ENCODE results near the gene ANKRD26. TPM values are rescaled to one million over a fixed set of nuclear protein-coding genes. Genes with fewer than 3 reads are reported as not detected.

Gene ANKRD26
- 14.0 TPM for total RNA-seq
- long read RNA-seq, full-length matches to known transcripts: 4 of 22 reads
- long read RNA-seq, partial matches to known transcripts: 7 of 22 reads
- long read RNA-seq, other reads (novel, unspliced or antisense): 11 of 22 reads

GRCh38 chr10:27099916-27100812, at the start of gene ANKRD26:
Gene ANKRD26, minus strand, starts transcription at chr10:27100494. Its CDS starts 168 bp downstream, at chr10:27100326.
- peak within 1 kb of the TSS; percentile 96 for H3K27ac ChIP-seq (replicated peaks)
- no peaks in the 10 kb centered on the region for H3K27me3 ChIP-seq (ENCODE audit: low read depth)
- peaks cover 32% of the 10 kb centered on the region for H3K4me1 ChIP-seq
- TF ChIP-seq CTCF (IDR thresholded peaks at IDR 0.05; ENCODE audit: borderline replicate concordance): no peak
- H3K4me3 ChIP-seq: peak within 1 kb of the TSS; percentile 87
- intact Hi-C loops (cut with micrococcal nuclease): no loop called here
- peak; percentile 98 for DNase-seq
- H3K9me3 ChIP-seq (replicated peaks): no peaks in the 10 kb centered on the region
- no peaks in the 10 kb centered on the region for H3K36me3 ChIP-seq

- no peak for TF ChIP-seq CTCF (IDR thresholded peaks at IDR 0.05; ENCODE audit: borderline replicate concordance)
- intact Hi-C loops (cut with micrococcal nuclease): no loop called here
- DNase-seq: no peak
Measured at GRCh38 chr10:27147701-27148100, 47.4 kb upstream of the ANKRD26 start.

GRCh38 chr10:27145937-27146336, 45.6 kb upstream of the ANKRD26 start:
- intact Hi-C loops (cut with micrococcal nuclease): no loop called here
- no peaks in the 10 kb centered on the region for H3K9me3 ChIP-seq (replicated peaks)
- H3K4me3 ChIP-seq: no peak overlapping the region
- H3K27ac ChIP-seq (replicated peaks): no peak overlapping the region
- H3K36me3 ChIP-seq: peaks cover 74% of the 10 kb centered on the region
- H3K27me3 ChIP-seq (ENCODE audit: low read depth): no peaks in the 10 kb centered on the region
- peaks cover 23% of the 10 kb centered on the region for H3K4me1 ChIP-seq
- no peak for DNase-seq
- no peak for TF ChIP-seq CTCF (IDR thresholded peaks at IDR 0.05; ENCODE audit: borderline replicate concordance)

More at GRCh38 chr10:27147701-27148100, 47.4 kb upstream of the ANKRD26 start:
- no peak overlapping the region for H3K27ac ChIP-seq (replicated peaks)
- peaks cover 38% of the 10 kb centered on the region for H3K4me1 ChIP-seq
- no peak overlapping the region for H3K4me3 ChIP-seq
- H3K36me3 ChIP-seq: peaks cover 59% of the 10 kb centered on the region
- H3K27me3 ChIP-seq (ENCODE audit: low read depth): no peaks in the 10 kb centered on the region
- H3K9me3 ChIP-seq (replicated peaks): no peaks in the 10 kb centered on the region

GRCh38 chr10:27143686-27144085, 43.4 kb upstream of the ANKRD26 start:
- Histone ChIP-seq H3K27ac (replicated peaks) (no peak overlapping the region), H3K4me1 (peaks cover 11% of the 10 kb centered on the region), H3K9me3 (replicated peaks) (no peaks in the 10 kb centered on the region), H3K36me3 (peaks cover 90% of the 10 kb centered on the region), H3K4me3 (no peak overlapping the region), H3K27me3 (ENCODE audit: low read depth) (no peaks in the 10 kb centered on the region)
- intact Hi-C loops (cut with micrococcal nuclease): no loop called here
- TF ChIP-seq CTCF (IDR thresholded peaks at IDR 0.05; ENCODE audit: borderline replicate concordance): no peak
- no peak for DNase-seq

- no peaks in the 10 kb centered on the region for H3K9me3 ChIP-seq (replicated peaks)
- no peak for TF ChIP-seq CTCF (IDR thresholded peaks at IDR 0.05; ENCODE audit: borderline replicate concordance)
- intact Hi-C loops (cut with micrococcal nuclease): no loop called here
- H3K36me3 ChIP-seq: peaks cover 80% of the 10 kb centered on the region
- H3K27me3 ChIP-seq (ENCODE audit: low read depth): no peaks in the 10 kb centered on the region
- DNase-seq: no peak
- no peak overlapping the region for H3K27ac ChIP-seq (replicated peaks)
- no peaks in the 10 kb centered on the region for H3K4me1 ChIP-seq
- no peak overlapping the region for H3K4me3 ChIP-seq
Measured at GRCh38 chr10:27138277-27138676, 38.0 kb upstream of the ANKRD26 start.

Data from left ventricle myocardium inferior (tissue), 1 donor.